HG03354 (cell line): ENCODE measurements around the gene TXNL4A.
A peak's percentile ranks its signal among the peaks of the same experiment; 100 is the strongest.
"Not testable (repeated sequence)": the region's sequence is repeated elsewhere in the genome, so short reads cannot be mapped to it uniquely, and the experiment has no call there.

Experiments
- ATAC-seq: cut with Tn5 transposase; IDR thresholded peaks from one replicate; pipeline ENCODE4 v1.9.1; 2021; ENCODE audit warnings: mild to moderate bottlenecking; ENCODE audit not compliant: unreplicated experiment, poor library complexity, severe bottlenecking

Gene TXNL4A

DNA sequence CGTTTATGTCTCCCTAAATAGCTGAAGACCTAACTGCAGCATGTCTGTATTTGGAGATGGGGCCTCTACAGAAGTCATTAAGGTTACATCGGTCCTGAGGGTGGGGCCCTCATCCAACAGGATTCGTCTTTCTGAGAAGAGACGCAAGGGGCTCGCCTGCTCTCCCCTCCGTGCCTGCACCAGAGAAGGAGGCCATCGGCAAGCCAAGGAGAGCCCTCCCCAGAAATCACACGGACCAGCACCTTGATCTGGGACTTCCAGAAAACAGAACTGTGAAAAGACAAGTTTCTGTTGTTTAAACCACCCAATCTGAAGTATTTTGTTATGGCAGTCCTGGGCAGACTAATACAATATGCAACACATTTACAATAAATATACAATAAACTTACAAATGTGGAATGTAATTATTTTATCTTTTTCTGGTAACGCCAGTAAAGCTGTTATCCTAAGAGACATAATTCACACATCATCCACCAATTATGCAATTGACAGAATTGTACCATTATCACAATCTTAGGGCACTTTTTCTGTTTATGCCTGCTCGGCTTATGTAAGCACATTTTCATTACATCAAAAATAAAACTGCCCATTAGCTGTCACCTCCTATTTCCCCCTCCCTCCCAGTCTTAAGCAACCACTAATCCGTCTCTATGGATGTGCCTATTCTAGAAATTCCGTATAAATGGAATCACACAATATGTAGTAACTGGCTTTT, 17.8 kb downstream of the TXNL4A start:
- no peak for ATAC-seq

DNA sequence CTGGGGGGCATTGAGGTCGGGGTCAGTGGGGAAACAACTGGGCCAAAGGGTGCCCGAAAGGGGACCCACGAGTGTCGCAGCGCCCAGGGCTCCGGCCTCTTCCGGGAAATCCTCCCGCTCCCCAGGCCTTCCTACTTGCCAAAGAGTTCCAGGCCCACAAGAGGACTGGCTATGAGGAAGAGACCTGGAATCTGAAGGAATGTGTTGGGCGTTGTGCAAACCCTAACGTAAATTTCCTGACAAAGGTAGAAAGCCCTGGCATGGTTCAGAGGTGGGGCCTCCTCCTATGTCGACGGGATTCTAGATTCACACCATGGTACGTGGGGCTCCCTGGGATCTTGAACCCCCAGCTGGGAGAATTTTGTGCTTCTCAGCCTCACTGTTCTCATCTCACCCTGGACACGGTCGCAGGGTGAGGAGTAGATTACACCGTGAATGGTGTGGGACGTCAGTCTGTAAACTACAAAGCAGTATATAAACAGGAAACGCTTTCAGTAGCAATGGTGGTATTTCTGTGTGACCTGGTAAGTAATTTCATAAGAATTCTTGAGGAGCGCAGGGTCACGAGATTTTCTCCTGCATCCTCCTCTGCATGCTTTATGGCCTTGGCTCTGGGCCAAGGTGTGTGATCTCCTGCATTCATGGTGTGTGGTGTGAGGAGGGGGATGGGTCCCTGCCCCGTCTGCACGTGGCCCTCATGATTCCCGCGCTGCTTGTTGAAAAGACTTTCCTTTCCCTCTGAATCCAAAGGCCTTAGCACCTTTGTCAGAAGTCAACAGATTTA, 23.1 kb downstream of the TXNL4A start:
- ATAC-seq = peak; percentile 28

DNA sequence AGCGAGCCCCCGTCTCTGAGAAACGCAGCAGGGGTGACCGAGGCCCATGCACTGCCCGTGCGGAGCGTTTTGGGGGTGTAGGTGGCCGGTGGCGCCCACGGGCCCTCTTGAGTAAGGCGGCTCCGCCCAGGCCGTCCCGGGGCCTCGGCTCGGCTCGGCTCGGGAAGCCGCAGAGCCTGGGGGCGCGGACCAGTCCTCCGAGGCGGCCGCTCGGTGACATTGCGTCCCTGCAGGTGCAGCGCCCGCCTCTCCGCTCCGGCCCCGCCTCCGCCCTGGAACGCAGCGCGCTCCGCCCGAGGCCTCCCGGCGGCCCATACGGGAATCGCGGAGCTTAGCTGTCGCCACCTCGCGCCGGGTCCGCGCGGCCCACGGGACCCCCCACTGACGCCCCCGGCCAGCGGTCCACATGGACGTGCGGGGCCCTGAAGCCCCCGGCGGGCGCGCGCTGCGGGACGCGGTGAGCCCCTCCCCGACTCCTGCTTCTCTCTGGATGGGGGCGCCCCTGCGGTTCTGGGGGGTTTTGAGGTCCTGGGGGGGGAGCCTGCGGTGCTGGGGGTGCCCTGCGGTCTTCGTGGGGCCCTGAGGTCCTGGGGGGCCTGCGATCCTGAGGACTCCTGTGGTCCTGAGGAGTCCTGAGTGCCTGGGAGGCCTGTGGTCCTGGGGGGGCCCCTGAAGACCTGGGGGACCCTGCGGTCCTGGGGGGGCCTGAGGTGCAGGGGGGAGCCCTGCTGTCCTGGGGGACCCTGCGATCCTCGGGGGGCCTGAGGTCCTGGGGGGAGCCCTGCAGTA, 23.8 kb downstream of the TXNL4A start, which contains the start of gene HSBP1L1:
TSS of gene HSBP1L1 (plus strand) at position 314 of the 789 bp plus-strand sequence. CDS start at position 407, 93 bp downstream.
- ATAC-seq = peak; percentile 88

DNA sequence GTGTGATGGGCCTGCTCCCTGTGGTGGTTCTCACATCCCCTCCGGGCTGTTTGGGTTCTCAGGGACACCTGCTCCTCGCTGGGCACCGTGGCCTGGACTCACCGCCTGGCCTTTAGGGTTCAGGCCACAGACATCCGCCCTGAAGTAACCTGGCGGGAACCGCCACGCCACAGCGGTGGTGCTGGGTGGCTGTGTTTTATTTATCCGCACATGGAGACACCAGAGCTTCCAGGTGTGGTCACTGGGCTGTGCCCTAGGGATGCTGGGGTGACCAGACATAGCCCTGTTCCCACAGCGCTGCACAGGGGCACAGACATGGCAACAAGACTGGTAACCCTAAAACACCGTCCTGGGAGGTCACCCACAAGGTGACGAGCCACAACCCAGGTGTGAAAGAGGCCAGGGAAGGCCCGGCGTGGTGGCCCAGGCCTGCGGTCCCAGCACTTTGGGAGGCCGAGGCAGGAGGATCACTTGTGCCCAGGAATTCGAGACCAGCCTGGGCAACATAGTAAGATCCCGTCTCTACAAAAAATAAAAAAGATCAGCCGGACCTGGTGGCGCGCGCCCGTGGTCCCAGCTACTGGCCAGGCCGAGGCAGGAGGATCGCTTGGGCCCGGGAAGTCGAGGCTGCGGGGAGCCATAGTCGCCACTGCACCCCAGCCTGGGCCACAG, 24.6 kb downstream of the TXNL4A start:
- ATAC-seq = no peak

DNA sequence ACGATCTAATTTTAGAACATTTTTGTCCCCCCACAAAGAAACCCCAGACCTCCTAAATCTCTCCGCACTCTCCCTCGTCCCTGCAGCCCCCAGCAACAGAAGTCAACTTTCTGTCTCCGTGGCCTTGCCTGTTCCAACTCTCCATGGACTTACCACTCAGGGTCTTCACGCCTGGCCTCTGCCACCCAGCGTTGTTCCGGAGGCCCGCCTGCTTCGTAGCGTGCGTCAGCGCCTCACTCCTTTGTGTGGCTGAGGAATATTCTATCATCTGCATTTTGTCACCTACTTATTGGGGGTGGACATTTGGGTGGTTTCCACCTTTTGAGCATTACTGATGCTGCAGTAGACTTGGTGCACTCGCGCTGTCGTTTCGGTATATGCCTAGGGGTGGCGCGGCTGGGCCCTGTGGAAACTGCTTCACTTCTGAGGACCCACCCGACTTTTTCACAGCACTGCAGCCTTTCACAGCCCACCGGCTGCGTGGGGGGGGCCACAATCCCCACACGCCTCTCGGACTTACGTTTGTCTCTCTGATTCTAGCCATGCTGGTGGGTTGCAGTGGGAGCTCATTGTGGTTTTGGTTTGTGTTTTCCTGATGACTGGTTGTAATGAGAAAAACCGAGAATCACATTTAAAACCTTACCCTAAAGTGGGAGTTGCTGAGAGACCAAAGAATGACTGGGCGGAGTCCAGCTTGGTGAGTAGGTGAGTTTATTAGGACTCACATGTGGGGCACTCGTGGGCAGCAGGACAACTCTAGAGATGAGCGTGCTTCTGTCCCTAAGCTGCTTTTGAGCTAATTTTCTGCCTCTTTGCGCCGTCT, 25.3 kb downstream of the TXNL4A start:
- ATAC-seq = peak; percentile 39

DNA sequence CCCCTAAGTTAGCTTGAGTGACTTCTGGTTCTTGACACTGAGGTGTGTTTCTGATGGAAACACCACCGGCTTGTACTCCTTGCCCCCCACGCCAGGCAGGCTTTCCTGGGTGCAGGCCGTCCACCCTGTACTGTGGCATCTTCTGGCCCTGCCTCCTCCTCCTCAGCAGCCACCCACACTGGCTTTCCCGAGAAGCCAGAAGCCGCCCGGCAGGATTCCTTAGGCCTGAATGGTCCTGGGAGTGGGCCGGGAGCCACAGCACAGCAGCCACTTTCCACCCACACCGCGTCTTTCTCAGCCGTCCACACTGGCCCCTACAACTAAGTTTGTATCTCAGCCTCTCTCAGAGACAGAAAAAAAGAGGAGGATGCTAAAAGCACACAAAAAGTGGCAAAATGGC, 26.1 kb downstream of the TXNL4A start:
- no peak for ATAC-seq

DNA sequence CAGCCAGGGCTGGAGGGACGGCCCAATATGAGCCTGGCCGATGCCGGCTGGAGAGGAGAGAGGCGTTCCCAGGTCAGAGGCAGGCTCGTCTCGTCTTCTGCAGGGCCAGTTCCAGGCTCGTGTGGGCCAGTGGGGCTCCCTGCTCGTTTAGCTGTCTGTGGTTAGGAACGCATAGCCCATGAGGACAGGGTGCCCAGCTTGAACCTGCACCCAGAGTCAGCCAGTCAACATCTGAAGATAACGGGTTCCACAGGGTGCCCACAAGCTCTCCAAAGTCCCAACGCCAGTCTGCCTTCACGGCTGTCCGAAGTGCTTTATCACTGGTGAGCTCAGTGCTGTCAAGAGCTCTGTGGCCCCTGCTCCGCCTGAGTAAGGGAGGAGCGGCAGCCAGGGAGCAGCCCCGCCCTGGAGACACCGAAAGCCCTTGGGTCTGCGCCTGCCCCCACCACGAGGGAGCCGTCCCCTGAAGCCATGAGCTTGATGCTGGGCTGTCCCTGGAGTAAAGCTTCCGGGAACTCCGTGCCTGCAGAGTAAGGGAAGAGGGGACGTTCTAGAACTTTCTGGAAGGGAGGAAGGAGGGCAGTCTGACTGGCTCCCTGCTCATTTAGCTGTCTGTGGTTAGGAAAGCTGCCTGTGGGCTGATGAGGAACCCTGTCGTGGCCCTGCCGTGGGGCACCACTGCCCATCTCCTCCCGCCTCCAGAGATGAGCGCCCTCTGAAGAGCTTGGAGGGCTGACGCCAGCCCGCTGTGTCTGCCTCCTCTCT, 26.7 kb downstream of the TXNL4A start:
- no peak for ATAC-seq

DNA sequence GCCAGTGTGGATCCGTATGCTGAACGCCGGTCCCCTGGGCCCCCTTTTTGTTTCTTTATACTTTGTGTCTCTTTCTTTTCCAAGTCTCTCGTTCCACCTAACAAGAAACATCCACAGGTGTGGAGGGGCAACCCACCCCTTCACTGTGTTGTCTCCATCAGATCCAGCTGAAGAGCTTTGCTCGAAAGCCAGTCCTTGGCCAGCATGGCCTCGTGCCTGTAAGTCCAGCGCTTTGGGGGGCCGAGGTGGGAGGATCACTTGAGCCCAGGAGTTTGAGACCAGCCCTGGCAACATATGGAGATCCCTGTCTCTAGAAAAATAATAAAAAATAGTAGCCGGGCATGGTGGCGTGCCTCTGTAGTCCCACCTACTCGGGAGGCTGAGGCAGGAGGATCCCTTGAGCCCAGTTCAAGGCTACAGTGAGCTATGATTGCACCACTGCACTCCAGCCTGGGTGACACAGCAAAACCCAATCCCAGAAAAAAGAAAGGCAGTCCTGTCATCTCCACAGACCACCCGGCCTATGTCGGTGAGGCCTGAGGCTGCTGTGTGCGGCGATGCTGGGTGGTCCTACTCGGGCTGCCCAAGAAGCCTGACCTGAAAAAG, 27.3 kb downstream of the TXNL4A start:
- no peak for ATAC-seq

DNA sequence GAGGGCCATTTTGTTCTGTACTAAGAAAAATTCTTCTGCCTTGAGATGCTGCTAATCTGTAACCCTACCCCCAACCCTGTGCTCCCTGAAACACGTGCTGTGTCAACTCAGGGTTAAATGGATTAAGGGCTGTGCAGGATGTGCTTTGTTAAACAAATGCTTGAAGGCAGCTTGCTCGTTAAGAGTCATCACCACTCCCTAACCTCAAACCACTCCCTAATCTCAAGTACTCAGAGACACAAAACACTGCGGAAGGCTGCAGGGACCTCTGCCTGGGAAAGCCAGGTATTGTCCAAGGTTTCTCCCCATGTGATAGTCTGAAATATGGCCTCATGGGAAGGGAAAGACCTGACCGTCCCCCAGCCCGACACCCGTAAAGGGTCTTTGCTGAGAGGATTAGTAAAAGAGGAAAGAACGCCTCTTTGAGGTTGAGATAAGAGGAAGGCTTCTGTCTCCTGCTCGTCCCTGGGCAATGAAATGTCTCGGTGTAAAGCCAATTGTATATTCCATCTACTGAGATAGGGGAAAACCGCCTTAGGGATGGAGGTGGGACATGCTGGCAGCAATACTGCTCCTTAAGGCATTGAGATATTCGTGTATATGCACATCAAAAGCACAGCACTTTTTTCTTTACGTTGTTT, 28.1 kb downstream of the TXNL4A start:
- not testable (repeated sequence) for ATAC-seq

DNA sequence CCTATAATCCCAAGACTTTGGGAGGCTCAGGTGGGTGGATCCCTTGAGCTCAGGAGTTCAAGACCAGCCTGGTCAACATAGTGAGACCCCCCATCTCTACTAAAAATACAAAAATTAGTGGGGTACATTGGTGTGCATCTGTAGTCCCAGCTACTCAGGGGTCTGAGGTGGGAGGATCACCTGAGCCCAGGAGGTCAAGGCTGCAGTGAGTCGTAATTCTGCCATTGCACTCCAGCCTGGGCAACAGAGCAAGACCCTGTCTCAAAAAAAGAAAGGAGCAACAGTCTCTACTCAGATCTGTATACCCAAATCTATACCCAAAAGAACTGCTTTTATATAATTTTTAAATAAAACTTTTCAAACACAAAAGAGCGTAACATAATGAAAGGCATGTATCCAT, 29.4 kb downstream of the TXNL4A start:
- no peak for ATAC-seq

DNA sequence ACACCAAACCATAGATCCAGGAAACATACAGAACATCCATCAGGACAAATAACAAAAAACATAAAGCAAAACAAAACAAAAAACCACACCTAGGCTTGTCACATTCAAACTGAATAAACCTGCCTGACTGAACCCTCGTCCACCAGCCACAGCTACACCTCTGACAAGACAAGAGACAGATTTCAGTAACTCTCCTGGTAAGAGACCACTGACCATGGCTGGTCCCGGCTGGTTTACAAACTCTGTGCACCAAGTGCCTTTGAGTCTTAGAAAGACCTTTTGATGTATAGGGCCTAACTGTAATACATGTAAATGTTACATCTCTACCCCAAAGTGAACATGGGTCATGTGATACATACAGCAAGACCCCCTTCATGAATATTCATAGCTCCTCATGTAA, 32.1 kb downstream of the TXNL4A start:
- ATAC-seq = no peak

DNA sequence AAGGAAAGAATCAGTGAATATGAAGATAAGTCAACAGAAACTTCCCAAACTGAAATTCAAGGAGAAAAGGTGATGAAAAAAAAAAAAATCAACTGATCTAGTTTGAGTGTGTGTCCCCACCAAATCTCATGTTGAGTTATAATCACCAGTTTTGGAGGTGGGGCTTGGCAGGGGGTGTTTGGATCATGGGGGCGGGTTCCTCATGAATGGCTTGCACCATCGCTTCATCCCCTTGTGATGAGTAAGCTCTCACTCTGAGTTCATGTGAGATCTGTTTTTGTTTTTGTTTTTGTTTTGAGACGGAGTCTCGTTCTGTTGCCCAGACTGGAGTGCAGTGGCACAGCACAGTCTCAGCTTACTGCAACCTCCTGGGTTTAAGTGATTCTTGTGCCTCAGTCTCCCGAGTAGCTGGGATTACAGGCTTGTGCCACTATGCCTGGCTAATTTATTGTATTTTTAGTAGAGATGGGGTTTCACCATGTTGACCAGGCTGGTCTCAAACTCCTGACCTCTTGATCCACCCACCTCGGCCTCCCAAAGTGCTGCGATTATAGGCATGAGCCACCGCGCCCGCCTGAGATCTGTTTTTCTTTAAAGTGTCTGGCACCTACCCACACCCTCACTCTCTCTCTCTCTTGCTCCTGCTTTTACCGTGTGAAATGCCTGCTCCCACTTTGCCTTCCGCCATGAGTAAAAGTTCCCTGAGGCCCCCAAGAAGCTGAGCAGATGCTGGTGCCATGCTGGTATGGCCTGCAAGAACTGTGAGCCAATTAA, 32.9 kb downstream of the TXNL4A start:
- no peak for ATAC-seq

DNA sequence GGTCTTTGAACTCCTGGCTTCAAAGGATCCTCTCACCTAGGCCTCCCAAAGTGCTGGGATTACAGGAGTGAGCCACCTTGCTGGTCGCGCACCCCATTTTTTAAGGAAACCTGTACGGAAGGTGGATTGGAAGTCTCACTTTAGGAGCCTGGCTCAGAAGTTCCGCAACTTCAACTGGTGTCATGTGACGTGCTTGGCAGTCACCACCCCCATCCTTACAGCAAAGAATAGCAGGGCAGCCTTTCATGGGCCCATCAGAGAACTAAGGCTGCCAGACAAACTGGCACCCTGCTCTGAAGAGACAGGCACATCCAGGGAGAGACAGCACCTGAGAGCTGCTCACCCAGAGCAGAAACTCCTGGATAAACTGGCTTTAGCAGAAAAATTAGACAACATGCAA, 33.6 kb downstream of the TXNL4A start:
- ATAC-seq = no peak

DNA sequence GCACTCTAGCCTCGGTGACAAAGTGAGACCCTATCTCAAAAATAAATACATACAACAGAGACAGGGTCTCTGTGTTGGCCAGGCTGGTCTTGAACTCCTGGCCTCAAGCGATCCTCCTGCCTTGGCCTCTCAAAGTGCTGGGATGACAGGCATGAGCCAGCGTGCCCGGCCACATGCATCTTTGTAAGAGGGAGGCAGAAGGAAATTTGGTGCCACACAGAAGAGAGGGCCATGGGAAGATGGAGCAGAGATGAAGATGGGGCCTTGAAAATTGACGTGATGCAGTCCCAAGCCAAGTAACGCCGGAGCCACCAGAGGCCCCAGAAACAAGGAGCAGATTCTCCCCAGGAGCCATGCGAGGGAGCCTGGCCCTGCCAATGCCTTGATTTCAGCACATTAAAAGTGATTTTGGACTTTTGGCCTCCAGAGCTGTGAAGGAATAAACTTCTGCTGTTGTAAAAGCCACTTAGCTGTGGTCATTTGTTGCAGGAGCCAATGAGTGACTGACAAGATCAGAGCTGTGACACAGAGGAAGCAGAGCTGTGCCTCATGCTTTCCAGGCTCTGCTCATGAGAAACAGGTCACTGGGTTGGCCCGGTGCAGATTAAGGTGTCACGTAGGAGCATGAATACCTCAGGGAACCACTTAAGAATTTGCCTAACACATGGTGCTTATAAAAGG, 34.3 kb downstream of the TXNL4A start:
- ATAC-seq = no peak

DNA sequence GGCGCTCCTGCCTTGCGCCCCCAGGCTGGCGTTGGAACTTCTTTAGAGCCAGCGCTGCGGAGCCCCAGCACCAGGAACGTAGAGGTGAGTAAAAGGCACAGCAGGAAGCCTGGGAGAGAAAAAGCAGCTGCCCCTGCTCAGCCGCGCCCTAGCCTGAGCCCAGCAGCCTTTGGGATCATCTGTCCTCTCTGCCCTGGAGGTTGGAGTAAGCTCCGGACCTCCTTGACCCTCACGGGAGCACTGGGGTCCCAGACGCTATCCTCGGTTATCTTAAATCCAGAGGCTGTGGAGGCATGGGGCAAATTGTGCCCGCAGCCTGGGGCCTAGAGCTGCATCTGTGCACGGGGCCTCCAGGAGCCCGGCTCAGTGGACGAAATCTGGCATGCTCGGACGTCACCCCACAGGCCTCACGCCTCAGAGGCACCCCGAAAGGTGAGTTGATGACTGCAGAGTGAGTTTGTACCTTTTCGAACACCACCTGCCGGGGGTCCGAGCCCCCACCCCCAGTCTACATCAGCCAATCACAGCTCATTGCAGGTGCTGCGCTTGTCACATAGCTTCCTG, 35.3 kb downstream of the TXNL4A start:
- no peak for ATAC-seq

DNA sequence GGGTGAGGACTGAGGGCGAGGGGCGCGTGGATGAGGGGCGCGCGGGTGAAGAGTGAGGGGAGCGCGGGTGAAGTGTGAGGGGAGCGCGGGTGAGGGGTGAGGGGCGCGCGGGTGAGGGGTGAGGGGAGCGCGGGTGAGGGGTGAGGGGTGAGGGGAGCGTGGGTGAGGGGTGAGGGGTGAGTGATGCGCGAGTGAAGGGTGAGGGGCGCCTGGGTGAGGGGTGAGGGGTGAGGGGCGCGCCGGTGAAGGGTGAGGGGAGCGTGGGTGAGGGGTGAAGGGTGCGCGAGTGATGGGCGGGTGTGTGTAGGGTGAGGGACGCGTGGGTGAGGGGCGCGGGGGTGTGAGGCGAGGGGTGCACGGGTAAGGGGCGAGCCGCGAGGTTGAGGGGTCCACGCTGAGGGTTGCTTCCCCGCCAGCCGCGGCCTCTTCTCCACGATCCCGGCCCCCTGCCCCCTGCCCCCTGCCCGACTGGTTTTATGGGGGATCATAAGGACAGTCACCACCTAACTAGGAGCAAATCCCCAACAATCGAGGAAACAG, 35.8 kb downstream of the TXNL4A start:
- no peak for ATAC-seq
